KOPT-K1 (cell line): ENCODE measurements around the gene ZNF579.

Source experiments
- H3K27ac ChIP-seq: fragments of 200-600 bp; sonication (generic); 2 replicates; pipeline ENCODE4 v1.5.1; 2016; ENCODE audit warnings: antibody characterized with exemption, mild to moderate bottlenecking, low read depth, low read length; ENCODE audit not compliant: poor library complexity, severe bottlenecking
- H3K36me3 ChIP-seq: fragments of 200-600 bp; sonication (generic); 2 replicates; pipeline ENCODE4 v1.5.1; 2017; ENCODE audit warnings: antibody characterized with exemption, mild to moderate bottlenecking, low read length, moderate library complexity; ENCODE audit not compliant: insufficient read depth
- H3K9me3 ChIP-seq: fragments of 200-600 bp; sonication (generic); 2 replicates; pipeline ENCODE4 v1.5.1; 2017; ENCODE audit warnings: antibody characterized with exemption, low read length, mild to moderate bottlenecking; ENCODE audit not compliant: insufficient read depth, poor library complexity, severe bottlenecking

The ZNF579 gene

DNA sequence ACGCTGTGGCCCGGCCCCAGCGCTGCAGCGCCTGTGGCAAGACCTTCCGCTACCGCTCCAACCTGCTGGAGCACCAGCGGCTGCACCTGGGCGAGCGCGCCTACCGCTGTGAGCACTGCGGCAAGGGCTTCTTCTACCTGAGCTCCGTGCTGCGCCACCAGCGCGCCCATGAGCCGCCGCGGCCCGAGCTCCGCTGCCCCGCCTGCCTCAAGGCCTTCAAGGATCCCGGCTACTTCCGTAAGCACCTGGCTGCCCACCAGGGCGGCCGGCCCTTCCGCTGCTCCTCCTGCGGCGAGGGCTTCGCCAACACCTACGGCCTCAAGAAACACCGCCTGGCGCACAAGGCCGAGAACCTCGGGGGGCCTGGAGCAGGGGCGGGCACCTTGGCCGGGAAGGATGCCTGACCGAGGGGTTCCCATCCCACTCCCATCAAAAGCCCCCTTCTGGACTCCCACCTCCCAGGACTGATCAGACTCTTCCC is 35.8 kb upstream of the ZNF579 start:
- Histone ChIP-seq H3K36me3 (peaks cover 32% of the 10 kb centered on the region), H3K27ac (no peak overlapping the region)

GRCh38 chr19:55615543-55616394 is 35.1 kb upstream of the ZNF579 start:
- Histone ChIP-seq H3K27ac (no peak overlapping the region), H3K9me3 (no peaks in the 10 kb centered on the region)

More for the DNA sequence above, 35.8 kb upstream of the ZNF579 start:
- H3K9me3 ChIP-seq: no peaks in the 10 kb centered on the region

GRCh38 chr19:55614711-55615542 is 34.3 kb upstream of the ZNF579 start:
- no peak overlapping the region for H3K27ac ChIP-seq
- no peaks in the 10 kb centered on the region for H3K9me3 ChIP-seq
- peaks cover 38% of the 10 kb centered on the region for H3K36me3 ChIP-seq

More at GRCh38 chr19:55615543-55616394, 35.1 kb upstream of the ZNF579 start:
- peaks cover 32% of the 10 kb centered on the region for H3K36me3 ChIP-seq

- peaks cover 46% of the 10 kb centered on the region for H3K36me3 ChIP-seq
These were observed 33.5 kb upstream of the ZNF579 start for GRCh38 chr19:55613930-55614710.

DNA sequence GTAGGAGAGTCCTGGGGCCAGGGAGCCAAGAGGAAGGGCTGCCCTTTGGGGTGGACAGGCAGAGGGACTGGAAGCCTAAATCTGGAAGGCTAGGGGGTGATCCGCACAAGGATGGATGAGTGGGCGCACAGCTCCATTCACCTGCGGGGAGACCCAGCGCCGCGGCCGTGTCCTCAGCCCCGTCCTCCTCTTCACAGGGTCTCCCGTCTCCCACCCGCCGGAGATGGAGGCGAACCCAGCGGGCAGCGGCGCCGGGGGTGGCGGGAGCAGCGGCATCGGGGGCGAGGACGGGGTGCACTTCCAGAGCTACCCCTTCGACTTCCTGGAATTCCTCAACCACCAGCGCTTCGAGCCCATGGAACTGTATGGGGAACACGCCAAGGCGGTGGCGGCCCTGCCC is 32.7 kb upstream of the ZNF579 start:
- H3K36me3 ChIP-seq: peaks cover 51% of the 10 kb centered on the region
- H3K27ac ChIP-seq: no peak overlapping the region
- H3K9me3 ChIP-seq: no peaks in the 10 kb centered on the region

More at GRCh38 chr19:55613930-55614710, 33.5 kb upstream of the ZNF579 start:
- H3K9me3 ChIP-seq: no peaks in the 10 kb centered on the region
- H3K27ac ChIP-seq: no peak overlapping the region

DNA sequence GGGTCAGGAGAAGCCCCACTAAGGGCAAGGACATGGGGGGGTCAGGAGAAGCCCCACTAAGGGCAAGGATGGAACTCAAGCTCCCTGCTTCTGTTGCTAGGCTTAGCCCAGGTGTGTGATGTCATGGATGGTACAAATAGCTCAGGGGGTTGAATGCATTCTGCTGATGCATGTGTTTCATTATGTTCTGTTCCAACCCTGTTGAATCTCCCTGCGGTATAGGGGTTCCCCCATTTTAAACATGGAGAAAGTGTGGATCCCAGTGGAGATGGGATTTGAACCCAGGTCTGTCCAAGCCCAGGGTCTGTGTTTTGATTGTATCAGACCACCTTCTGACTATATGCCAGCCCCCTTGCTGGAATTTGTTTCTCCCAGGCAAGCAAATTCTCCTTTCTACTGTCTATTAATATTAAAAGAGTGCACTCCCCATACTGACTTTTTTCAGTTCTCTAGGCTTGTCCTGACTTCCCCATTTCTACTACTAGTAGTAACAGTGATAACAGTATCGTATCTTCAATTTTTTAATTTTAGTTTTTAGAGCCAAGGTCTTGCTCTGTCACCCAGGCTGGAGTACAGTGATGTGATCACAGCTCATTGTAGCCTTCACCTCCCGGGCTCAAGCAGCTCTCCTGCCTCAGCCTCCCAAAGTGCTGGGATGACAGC is 31.5 kb upstream of the ZNF579 start:
- no peaks in the 10 kb centered on the region for H3K9me3 ChIP-seq
- H3K36me3 ChIP-seq: peaks cover 41% of the 10 kb centered on the region; the same call in 1 of the 2 replicates
- H3K27ac ChIP-seq: no peak overlapping the region

DNA sequence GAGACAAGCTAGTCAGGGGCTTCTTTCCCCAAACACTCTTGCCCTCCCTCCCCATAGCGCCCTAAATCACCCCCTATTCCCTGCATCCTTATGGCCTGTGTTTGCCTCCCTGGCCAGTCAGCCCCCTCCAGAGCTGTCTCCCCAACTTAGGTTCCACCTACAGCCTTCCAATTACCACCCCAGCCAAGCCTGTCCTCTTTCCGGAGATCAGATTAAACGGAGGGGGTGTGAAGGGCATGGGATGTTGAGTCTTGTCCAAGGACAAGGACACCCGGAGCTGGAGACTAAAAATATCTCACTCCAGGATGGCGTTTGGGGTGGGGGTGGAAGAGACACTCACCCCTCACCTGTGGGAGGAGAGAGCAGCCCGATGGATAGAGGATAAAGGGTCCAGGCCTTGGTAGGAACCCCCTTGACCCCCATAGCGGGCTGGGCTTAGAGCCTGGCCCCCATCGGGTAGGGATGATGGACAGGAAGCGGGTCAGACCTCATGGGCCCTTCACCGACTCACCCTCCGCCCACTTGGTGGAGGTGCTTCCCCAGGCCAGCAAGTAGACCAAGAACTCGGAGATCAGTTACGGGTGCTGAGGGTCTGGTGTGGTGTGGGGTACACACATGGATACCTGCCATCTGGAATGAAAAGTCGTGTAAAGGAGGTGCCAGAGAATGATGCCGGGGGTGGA is 30.8 kb upstream of the ZNF579 start:
- no peaks in the 10 kb centered on the region for H3K9me3 ChIP-seq
- no peak overlapping the region for H3K27ac ChIP-seq
- peaks cover 35% of the 10 kb centered on the region; the same call in 1 of the 2 replicates for H3K36me3 ChIP-seq

- Histone ChIP-seq H3K27ac (no peak overlapping the region), H3K36me3 (peaks cover 22% of the 10 kb centered on the region; the same call in 1 of the 2 replicates), H3K9me3 (no peaks in the 10 kb centered on the region)
These were observed 28.7 kb upstream of the ZNF579 start for GRCh38 chr19:55609326-55609725.

DNA sequence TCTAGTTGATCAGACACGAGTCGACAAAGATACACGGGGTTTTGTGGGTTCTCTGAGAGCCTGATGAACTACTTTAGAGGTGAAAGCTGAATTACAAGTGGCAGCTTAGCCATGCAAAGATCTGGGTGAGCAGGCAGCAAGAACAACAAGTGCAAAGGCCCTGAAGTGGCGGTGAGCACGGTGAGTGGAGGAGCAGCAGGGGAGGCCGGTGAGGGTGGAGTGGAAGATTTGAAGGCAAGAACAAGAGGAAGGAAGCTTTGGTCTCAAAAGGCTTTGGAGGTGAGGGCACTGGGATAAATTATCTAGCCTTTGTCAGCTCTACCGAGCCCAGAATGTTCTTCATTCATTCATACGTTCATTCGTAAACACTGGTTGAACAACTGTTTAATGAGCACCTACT is 26.2 kb upstream of the ZNF579 start:
- Histone ChIP-seq H3K27ac (peak overlapping the region; percentile 82), H3K36me3 (peaks cover 19% of the 10 kb centered on the region; the same call in 1 of the 2 replicates), H3K9me3 (no peaks in the 10 kb centered on the region)

DNA sequence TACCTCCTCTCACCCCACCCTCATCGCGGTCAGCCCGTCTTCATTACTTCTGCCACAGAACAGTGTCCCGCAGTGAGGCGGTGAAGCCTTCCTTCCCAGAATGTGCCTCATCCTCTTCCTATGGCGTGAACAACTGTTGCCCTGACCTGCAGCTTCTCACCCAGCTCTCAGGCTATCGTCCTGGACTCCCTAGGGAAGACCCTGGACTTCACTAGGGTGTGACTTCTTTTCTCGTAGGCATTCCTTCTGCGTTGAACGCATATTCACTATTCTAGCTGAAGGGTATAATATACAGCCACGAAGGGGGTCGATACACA is 25.8 kb upstream of the ZNF579 start:
- no peaks in the 10 kb centered on the region for H3K9me3 ChIP-seq
- peaks cover 19% of the 10 kb centered on the region; the same call in 1 of the 2 replicates for H3K36me3 ChIP-seq
- peak overlapping the region; percentile 82 for H3K27ac ChIP-seq

DNA sequence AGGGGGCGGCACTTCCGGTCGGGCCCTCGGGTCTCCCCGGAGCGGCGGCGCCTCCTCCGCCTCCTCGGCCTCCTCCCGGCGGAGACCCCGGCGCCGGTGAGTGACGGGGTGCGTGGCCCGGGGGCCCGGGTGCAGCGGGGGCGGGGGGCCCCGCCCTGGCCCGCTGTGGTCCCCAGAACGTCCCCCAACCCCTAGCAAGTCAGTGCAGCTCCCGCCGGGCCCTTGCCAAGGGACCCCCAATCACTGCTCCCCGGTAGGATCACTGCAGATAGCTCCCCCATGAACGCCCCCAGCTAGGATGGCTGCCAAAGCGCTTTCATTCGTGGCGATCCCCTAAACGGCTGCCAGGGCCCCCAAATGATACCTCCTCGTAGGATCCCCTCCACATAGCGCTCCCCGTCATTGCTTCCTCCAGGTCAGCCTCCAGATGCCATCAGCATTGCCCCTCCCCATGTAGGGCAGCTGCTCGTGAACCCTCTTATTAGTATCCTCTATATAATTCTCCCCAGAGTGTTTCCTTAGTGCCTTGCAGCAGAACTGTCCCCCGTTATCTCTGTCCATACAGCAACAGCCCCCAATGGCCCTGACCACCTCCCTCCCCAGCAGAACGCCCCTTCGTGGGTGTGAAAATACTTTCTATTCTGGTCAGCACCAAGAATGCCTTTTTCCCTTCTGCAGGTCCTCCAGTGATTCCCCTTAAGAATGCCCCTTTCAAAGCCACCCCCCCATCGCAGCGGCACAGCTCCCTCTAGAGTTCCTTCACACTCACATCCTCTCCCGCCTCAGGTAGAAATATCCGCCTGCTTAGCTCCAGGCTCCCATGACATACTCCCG is 25.2 kb upstream of the ZNF579 start, which contains the start of gene ZNF865:
TSS of gene ZNF865 (plus strand) at position 11 of the 834 bp plus-strand sequence. CDS start 7,972 bp downstream, outside the sequence.
- Histone ChIP-seq H3K27ac (peak within 1 kb of the TSS; percentile 82), H3K36me3 (peaks cover 19% of the 10 kb centered on the region; the same call in 1 of the 2 replicates), H3K9me3 (no peaks in the 10 kb centered on the region)

- peaks cover 15% of the 10 kb centered on the region; the same call in 1 of the 2 replicates for H3K36me3 ChIP-seq
- H3K9me3 ChIP-seq: no peaks in the 10 kb centered on the region
- peak overlapping the region; percentile 82 for H3K27ac ChIP-seq
These were observed 24.6 kb upstream of the ZNF579 start for GRCh38 chr19:55605207-55605636.
